GM19452 (cell line): ENCODE measurements around the gene PPP1R14B.
"Not testable (repeated sequence)": the region's sequence is repeated elsewhere in the genome, so short reads cannot be mapped to it uniquely, and the experiment has no call there.

Source experiments
- ATAC-seq: cut with Tn5 transposase; IDR thresholded peaks from one replicate; pipeline ENCODE4 v1.9.1; 2021; ENCODE audit not compliant: unreplicated experiment

Gene PPP1R14B

GRCh38 chr11:64246621-64246870 lies 197 bp downstream of the PPP1R14B start:
- ATAC-seq, result not testable (repeated sequence)

GRCh38 chr11:64245797-64246620 lies 734 bp downstream of the PPP1R14B start:
- no peak for ATAC-seq

- ATAC-seq, result no peak
Measured at GRCh38 chr11:64245401-64245796, 1.3 kb downstream of the PPP1R14B start.

- ATAC-seq, result no peak
Measured at GRCh38 chr11:64244966-64245365, 1.8 kb downstream of the PPP1R14B start.

- ATAC-seq, result no peak
Measured at GRCh38 chr11:64244107-64244506, 2.6 kb downstream of the PPP1R14B start.

- ATAC-seq, result no peak
Measured at GRCh38 chr11:64243236-64243854, 3.4 kb downstream of the PPP1R14B start.

GRCh38 chr11:64241491-64242374 lies 5.0 kb downstream of the PPP1R14B start:
- peak; percentile 52 for ATAC-seq

- no peak for ATAC-seq
Measured at GRCh38 chr11:64241241-64241490, 5.6 kb downstream of the PPP1R14B start.

GRCh38 chr11:64240435-64241240 lies 6.1 kb downstream of the PPP1R14B start, which contains the start of gene FKBP2:
FKBP2 (plus strand) TSS chr11:64241095; CDS start chr11:64242388, 1,293 bp downstream.
- ATAC-seq, result peak; percentile 53

- ATAC-seq, result no peak
Measured at GRCh38 chr11:64239662-64240434, 6.9 kb downstream of the PPP1R14B start.

GRCh38 chr11:64238999-64239398 lies 7.7 kb downstream of the PPP1R14B start:
- ATAC-seq, result no peak

GRCh38 chr11:64238076-64238475 lies 8.7 kb downstream of the PPP1R14B start:
- no peak for ATAC-seq

GRCh38 chr11:64237484-64237951 lies 9.2 kb downstream of the PPP1R14B start:
- ATAC-seq, result no peak

- no peak for ATAC-seq
Measured at GRCh38 chr11:64235437-64236161, 11.1 kb downstream of the PPP1R14B start.

- ATAC-seq, result no peak
Measured at GRCh38 chr11:64234647-64235379, 11.9 kb downstream of the PPP1R14B start.

GRCh38 chr11:64233913-64234586 lies 12.7 kb downstream of the PPP1R14B start, which contains the start of gene VEGFB:
VEGFB (plus strand) TSS chr11:64234584; CDS start chr11:64234834, 250 bp downstream.
- no peak for ATAC-seq

- no peak for ATAC-seq
Measured at GRCh38 chr11:64232967-64233315, 13.8 kb downstream of the PPP1R14B start.
